ENCODE measurements around the gene NFIB.

Gene NFIB

DNA sequence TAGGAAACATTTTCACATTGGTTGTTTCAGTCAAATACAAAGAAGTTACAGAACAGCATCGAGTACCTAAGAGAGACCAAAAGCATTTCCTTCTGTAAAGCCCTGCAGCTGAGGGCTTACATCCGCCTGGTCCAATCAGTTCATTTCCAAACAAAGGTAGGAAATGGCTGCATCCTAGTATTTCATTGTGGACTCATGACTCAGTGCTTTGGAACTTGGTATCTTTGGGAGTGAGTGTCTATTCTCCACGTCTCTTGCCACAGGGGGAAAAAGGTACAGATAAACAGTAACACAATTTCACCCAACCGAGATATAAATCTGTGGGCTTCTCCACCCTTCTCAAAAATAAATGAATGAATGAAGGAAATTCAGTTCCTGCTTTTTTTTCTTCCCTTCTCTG lies 75.4 kb downstream of the NFIB start:
- no peak for DNase-seq

DNA sequence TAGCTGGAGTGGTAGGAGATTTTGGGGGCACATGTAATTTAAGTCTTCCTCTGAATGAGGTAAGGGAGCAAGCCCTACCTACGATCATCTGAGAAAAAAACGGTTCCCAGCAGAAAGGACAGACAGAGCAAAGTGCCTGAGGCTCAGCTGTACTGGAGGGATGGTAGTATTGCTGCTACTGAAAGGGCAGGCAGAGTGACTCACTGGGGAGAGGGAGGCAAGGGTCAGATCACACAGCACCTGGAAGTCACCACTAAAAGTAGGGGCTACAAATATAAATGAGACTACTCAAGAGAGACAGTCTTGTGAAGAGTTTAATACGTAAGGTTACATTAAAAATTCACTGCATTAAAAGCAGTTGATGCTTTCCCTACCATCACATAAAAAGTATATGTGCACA lies 75.9 kb downstream of the NFIB start:
- no peak for DNase-seq

DNA sequence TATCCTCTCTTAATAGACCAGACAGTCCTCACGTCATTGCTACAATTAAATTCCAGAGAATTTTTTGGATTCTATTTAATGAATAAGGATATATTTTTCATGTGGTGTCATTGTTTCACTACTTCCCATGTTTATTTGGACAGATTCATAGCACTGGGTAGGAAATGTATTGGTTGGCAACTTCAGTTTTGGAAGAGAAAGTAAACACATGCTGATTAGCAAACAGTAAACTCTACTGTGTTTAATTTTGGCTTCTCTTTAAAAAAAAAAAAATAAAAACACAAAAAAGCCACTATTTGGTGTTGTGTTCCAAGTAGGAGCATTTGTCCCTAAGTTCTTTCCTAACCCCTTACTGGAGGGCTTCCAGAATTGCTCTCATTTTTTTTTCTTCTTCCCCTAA lies 77.3 kb downstream of the NFIB start:
- DNase-seq, result no peak

DNA sequence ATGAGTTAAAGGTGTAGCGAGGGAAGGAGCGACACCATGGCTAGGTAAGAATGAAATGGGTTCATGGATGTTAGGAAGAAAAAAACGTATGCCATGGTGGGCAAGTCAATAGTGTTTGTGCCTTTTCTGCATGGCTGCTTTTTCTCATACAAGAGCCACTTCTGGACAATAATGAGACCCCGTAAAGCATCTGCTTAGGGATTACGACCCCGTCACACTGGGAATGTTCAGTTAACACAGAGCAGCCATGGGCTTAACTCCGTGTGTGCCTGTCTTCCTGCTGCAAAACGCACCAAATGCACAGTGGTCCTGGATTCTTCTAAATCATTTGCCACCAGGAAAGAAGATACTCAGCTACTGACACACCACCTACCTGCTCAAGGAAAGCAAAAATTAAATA lies 81.8 kb downstream of the NFIB start:
- DNase-seq, result no peak

DNA sequence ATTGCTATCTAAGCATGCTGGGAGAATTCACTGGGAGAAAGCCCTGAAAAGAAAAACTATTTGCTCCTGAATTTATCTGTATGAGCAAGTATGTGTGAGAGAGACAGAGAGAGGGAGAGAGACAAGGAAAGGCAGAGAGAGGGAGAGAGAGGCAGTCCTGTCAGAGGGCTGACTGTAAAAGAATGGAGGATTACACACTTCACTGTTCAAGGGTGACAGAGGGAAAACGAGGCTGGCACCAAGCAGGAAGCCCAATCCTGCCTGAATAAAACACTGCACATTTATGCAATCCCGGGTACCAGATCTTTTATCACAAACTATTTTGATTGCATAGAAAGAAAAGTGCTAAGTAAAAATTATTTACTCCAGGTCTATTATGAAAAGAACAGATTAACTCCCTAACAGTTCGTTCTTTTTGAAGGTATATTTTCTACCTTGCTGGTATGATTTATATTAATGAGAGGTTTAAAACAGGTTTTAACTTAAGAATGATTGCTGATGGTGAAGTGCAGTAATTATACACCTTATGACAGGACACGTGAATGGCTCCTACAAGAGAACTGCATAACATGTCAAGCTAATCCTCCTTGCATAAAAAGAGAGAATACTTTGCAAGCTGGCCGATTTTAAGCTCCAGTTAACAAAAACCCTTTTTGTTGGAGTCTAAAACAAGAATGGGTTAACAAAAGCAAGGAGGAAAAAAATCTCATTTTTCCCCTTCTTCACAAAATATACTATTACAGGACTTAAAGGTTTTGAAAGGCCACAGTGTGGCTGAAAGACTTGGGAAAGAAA lies 82.5 kb downstream of the NFIB start:
- DNase-seq, result no peak

DNA sequence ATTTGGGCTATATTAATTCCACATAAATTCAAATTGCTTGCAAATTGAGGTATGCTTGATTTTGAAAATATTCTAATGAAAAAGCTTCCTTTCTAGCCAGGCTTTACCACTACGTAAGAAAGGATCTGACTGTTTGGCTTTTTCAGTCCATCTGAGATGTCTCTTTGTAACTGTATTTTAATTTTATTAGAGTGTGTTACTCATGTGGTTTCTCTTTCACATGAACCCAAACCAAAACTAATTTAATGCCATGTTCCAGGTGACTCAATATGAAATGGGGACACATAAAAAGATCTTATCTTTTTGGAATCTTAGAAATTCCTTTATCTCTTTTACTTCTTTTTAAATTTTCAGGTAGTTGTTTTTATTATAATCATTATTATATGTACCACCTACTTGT lies 85.3 kb downstream of the NFIB start:
- DNase-seq, result no peak

DNA sequence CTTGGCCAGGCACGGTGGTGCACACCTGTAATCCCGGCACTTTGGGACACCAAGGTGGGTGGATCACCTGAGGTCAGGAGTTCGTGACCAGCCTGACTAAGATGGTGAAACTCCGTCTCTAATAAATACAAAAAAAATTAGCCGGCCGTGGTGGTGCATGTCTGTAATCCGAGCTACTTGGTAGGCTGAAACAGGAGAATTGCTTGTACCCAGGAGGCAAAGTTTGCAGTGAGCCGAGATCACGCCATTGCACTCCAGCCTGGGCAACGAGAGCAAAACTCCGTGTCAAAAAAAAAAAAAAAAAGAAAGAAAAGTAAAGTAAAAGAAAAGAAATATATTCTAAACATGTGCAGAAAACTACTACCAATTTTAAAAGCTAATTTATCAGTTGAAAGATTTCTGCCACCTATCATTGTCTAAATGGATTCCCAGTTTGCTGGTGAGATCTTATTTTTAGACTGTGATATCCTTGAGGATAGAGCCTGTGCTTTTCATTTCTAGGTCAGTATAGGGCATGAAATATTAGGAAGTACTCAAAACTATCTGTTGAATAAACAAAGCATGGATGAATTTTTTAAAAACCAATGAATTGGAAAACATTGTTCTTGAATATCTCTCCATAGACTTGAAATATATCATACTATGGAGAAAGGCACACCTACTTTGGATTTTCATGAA lies 86.9 kb downstream of the NFIB start:
- DNase-seq, result no peak

DNA sequence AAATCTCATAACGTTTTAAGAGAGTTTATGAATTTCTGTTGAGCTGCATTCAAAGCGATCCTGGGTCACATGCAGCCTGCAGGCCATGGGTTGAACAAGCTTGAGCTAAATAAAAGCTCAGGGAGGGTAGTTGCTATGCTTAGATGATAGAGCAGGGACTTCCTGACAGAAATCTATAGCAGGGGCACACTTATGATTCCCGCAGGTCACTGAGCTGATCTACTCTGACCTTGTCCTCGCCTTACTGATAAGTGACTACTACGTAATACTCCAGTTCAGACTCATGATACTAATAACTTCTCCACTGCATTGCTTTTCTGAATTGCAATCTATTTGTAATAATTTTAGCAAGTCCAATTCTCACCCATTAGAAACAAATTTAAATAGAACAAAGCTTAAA lies 90.9 kb downstream of the NFIB start:
- no peak for DNase-seq

DNA sequence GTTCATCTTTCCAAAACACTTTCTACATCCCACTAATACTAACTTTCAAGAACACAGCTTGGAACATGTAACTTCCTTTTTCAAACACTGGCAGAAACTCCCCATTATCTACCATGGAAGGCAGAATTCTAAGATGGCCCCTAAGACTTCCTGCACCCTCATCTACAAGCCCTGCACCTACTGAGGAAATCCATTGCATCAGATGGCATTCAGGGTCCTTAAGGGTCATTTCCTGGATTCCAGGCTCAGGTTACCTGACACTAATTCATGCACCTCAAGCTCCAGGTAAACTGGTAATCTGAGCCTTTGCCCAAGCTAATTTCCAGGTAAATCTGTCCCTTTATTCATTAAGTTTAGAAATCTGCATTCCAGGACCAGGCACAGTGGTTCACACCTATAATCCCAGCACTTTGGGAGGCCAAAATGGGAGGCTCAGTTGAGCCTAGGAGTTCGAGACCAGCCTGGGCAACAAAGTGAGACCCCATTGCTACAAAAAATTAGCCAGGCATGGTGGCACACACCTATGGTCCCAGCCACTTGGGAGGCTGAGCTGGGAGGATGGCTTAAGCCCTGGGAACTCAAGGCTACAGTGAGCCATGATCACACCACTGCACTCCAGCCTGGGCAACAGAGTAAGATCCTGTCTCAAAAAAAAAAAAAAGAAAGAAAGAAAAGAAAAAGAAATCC lies 91.6 kb downstream of the NFIB start:
- no peak for DNase-seq

DNA sequence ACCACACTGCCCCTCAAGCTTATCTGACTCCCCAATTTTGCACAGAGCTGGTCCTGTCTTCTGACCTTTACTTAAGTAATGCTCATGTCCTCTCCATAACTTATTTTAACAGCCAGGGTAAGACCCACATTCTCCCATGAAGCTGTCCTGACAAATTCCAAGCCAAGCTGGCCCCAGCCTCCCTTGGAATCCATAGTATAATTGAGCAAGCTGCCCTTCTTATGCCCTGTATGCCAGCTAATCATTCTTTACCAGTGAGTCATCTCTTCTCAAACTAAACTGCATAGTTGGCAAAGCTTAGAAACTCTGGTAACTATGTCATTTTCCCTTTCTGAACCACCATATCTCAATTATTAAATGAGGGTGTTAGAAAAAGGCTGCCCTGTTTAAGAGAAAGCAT lies 92.4 kb downstream of the NFIB start:
- no peak for DNase-seq

DNA sequence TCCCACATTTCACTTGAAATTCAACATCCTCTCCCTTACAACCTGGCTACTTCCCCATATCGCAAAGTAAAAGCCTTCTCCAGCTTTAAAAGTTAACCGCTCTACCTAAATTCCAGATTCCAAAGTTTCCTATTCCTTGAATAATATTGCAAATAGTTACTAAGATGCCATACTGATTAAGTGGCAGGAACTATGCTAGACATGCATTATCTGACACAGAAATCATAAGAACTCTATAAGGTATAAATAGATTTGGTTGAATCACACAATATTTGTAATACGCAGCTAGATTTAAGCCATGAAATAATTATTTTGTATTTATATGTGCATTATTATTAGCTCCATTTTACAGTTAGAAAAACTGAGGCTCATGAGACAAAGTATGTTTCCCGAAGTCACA lies 92.8 kb downstream of the NFIB start:
- DNase-seq, result no peak

DNA sequence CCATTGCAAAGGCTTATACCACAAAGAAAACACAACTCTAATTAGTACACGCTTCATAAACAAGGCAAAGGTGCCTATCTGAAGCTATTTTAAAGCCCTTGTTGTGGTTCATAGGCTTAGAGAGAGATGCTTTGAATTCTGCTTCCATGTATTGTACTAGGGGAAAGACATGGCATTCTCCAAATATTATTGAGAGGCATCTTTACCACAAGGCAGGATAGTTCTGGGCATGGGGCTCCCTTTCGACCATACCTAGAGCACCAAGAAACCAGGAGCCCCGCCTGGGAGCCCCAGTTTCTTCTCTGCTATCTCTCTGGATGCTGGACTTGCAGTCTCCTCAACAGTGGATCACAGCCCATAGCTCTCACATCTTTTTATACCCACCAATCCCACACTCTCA lies 93.7 kb downstream of the NFIB start:
- DNase-seq, result no peak

DNA sequence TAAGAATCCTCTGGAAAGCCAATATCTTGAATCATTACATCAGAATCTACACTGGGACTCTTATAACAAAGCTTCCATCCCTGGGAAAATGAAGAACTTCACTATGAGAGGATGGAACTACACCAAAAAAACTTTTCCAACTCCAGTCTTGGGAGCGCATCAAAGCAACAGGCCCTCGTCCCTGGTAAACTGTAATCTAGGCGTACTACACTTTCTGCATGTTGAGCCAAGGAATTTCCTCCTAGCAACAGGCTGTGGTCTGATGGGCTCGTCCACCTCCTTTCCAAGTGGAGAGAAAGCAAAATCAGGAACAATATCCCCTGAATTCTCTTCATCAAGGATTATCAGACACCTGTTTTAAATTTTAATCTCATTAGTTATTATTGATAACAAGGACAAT lies 94.1 kb downstream of the NFIB start:
- DNase-seq, result no peak

DNA sequence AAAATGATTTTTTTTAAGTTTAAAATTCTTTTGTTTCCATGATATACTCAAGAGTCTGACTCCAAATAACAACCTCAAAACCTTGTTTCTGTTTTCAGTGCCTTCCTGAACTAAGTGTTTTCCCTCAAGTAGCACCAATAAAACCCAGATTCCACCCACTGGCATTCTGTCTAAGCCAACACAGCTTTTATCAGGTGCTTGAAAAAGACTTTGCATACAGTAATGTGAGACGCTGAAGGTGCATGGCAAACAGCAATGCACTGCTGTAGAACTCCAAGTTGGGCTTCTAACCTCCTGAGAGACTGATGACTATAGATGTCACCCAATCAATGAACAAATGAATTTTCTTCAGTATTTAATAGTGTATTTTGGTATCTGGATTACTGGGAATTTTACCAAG lies 95.7 kb downstream of the NFIB start:
- no peak for DNase-seq

DNA sequence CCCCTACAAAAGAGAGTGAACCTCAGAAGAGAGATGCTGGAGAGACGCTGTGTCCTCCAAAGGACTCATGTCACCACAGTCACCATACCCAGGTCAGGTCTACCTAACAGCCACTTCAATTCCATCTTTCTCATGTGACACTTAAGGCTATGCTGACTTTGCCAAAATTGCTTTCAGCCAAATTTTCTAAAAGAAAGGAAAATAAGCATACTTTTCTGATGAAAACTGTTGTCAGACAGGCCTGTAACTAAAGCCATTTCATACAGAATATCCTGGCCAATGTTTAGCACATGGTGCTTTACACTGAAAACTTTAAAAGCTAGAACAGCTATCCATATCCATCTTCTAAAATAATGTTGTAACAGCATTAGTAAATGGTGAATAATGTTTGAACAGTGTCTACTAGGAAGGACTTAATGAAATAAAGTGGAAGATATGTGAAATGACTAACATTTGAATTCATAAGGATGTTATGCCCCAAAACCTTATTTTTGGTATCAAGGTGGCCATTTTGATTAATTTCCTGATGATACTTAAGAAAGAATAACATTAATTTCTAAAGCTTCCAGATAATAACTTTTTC lies 97.2 kb downstream of the NFIB start:
- DNase-seq, result no peak

DNA sequence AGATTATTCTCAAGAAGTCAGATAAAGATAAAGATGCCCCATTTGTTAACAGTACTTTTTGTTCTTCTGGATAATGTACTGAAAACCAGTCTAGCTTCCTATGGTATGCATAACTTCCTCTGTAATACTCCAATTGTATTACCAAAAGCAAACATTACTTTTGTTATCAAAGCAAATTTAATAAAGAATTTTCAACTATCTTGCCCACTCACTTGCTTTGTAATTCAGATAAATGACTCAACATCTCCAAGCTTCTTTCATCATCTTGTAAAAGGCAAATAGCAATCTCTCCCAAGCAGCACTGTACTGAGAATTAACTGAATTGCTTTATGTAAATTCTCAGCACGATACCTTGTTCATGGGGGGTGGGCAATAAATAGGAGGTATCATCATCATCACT lies 98.3 kb downstream of the NFIB start:
- no peak for DNase-seq

DNA sequence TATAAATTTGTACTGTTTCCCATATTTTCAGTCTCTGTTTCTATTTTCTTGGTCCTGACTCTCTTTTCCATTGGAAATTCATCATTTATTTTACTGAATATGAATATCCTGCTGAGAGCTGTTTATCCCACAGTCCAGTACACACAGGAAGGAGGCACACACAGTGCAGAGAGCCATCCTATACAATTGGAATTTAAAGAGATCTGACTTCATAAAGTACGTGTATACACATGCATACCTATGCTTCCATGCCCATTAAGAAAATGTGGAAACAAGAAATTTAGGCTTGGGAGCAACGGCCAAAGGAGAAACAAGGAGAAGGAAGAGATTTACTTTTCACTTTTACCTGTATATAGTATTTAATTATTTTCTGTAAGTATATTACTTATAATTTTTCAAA lies 99.2 kb downstream of the NFIB start:
- no peak for DNase-seq

DNA sequence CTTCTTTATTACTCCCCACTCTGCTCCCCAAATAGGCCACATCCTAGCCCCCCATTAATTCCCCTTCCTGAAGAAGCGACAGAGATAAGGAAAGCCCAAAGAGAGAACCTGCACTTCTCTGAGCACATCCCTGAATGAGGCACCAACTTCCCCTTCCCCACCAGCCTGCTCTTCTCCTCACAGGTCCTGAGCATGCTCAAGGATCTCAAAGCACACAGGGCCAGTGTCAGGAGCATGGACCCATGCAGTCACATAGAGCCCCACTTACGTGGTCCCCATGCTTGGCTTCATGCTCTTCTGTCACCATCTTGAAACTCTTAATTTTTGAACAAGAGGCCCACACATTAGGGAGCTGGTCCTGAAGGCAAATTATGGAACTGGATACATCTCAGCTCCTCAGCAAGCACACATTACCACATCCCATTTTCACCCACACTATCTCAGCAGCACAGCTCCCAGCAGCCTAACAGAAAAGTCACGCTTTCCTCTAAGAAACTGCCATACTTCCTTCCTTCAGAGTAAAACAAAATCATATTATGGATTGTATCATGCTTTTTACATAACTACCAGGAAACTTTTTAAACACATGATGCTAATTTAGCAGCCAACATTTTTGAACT lies 99.8 kb downstream of the NFIB start:
- DNase-seq, result no peak

DNA sequence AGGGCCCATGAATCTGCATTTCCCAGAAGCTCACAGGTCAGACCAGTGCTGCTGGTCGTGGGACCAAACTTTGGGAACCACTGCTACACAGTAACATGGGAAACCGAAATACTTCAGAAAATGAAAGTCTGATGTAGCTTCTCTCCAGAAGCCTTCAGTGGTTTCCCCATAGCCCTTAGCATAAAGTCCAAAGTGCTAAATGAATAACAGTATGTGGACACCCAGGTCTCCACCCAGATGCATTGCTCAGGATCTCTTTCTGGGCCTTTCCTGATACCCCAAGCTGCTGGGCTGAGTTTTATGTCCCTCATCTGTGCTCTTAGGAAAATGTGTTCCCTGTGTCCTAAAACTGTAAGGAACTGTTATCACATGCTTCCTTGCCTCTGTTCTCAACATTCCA lies 100.4 kb downstream of the NFIB start:
- DNase-seq, result no peak

DNA sequence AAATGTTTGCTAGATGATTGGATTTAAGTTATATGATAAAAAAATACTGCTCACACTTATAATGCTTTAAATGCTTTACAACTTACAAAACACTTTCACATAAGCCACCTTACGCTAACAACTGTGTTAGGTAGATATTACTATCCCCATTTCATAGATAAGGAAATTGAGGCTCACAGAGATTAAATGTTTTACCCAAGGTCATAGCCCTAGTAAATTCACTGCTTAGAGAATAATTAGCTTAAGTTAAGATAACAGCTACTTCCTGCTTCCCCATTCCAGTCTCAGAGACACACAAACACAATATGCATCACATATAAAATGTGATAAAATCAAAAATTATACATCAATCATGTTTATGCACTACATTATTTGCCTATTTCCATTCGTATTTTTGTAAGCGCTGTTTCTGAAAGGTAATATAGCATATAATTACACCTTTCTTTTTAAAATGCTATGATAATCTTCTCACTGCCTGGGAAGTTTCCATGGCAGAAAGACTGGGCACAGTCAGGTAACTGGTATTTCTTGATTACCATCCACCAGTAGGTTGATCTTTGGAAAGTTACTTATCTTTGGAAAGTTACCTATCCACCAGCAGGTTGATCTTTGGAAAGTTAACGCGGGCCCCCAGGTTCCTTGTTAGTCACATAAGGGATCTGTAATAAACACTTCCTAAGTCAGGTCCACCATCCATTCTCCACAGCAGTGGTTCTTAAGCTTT lies 101.1 kb downstream of the NFIB start:
- DNase-seq, result no peak

DNA sequence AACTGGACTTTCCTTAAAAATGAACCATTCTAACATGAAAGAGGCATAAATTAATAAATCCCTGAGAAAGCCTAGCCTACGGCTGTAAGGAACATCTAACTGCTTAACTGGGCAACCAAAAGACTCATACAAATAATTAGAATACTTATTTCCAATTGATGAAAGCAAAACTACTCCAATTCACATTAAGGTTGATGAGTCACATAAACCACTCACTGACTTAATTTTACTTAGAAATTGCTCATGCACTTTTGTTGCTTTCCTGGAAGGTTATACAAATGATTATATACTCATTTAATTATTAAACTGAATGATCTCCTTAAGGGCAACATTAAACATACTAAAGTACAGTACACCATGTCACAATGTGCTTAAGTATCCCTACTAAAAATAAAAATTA lies 101.9 kb downstream of the NFIB start:
- DNase-seq, result no peak

DNA sequence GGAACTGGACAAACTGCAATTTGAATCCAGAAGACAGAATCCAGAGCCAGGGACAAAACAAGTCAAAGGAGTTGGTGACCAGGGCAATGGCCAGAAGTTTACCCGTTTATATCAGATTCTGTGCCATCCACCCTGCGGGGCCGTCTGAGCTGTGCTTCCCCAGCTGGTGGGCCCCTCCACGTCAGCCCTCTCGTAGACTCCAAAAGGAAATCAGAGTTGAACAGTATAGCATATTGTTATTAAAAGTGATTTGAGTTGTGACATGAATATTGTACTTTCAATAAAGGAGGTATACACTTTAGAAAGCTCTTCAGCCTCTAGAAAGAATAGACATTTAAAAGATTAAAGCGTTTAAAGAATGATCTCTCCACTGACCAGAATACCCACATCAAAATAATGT lies 102.4 kb downstream of the NFIB start:
- DNase-seq, result no peak

DNA sequence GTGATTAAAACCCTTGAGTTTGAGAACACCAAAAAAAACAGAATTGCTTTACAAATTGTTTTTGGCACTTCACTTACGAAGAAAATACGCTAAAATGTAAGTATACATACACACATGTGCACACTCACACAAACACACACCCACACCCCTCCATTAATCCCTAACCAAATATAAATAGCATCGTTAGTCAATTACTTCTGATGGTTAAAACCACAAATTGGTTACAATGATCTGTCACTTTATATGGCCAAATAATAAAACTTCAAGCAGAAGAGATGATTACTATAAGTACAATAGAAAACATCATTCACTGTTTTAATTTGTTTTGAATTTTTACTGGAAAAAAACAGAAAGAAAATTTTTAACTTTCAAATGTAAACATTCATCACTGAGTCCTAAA lies 103.5 kb downstream of the NFIB start:
- no peak for DNase-seq

Data from NCI-H146 (cell line).